HEK293T (cell line): ENCODE data around the gene BCL2.

Source experiments
- CTCF ChIA-PET: fragments of 350-600 bp; formaldehyde crosslinking; extraction: SDS; loops from one replicate; lab custom pipeline; 2021; ENCODE audit warnings: antibody characterized with exemption, inconsistent platforms; lab: Yijun Ruan, JAX
- POLR2A ChIA-PET: fragments of 350-600 bp; formaldehyde crosslinking; extraction: SDS; loops from one replicate; lab custom pipeline; 2020; ENCODE audit warnings: antibody characterized with exemption, inconsistent platforms; lab: Yijun Ruan, JAX
- DNase-seq: peaks from one replicate; pipeline ENCODE4 v3.0.0; 2012; ENCODE audit warnings: mixed read lengths; ENCODE audit errors: extremely low spot score
- ARNT ChIP-seq: fragments of 450-650 bp; IDR thresholded peaks from 2 replicates; pipeline ENCODE4 v1.6.1; 2017; ENCODE audit warnings: mild to moderate bottlenecking
- BHLHE40 ChIP-seq: fragments of 450-650 bp; IDR thresholded peaks from 2 replicates; pipeline ENCODE4 v1.6.1; 2016; ENCODE audit warnings: mild to moderate bottlenecking, moderate library complexity, borderline replicate concordance
- CTBP1 ChIP-seq: fragments of 450-650 bp; IDR thresholded peaks from 2 replicates; pipeline ENCODE4 v1.6.1; 2016; ENCODE audit warnings: borderline replicate concordance
- ELF4 ChIP-seq: fragments of 450-650 bp; IDR thresholded peaks from 2 replicates; pipeline ENCODE4 v1.6.1; 2017; ENCODE audit warnings: antibody characterized with exemption
- FOXA1 ChIP-seq: fragments of 450-650 bp; IDR thresholded peaks from 2 replicates; pipeline ENCODE4 v1.6.1; 2016; ENCODE audit warnings: mild to moderate bottlenecking
- FOXK2 ChIP-seq: fragments of 450-650 bp; IDR thresholded peaks from 2 replicates; pipeline ENCODE4 v1.6.1; 2016; ENCODE audit warnings: mild to moderate bottlenecking
- FOXM1 ChIP-seq: fragments of 450-650 bp; IDR thresholded peaks from 2 replicates; pipeline ENCODE4 v1.6.1; 2017; ENCODE audit warnings: mild to moderate bottlenecking, borderline replicate concordance
- HDGF ChIP-seq: fragments of 450-650 bp; IDR thresholded peaks from 2 replicates; pipeline ENCODE4 v1.6.1; 2017; ENCODE audit warnings: antibody characterized with exemption, borderline replicate concordance
- L3MBTL2 ChIP-seq: fragments of 450-650 bp; conservative IDR thresholded peaks from 2 replicates; pipeline ENCODE4 v1.6.1; 2016; ENCODE audit warnings: mild to moderate bottlenecking
- LEF1 ChIP-seq: fragments of 450-650 bp; IDR thresholded peaks from 2 replicates; pipeline ENCODE4 v1.6.1; 2017; ENCODE audit warnings: mild to moderate bottlenecking, borderline replicate concordance
- NFRKB ChIP-seq: fragments of 450-650 bp; IDR thresholded peaks from 2 replicates; pipeline ENCODE4 v1.6.1; 2016; ENCODE audit warnings: mild to moderate bottlenecking, moderate library complexity
- SP1 ChIP-seq: fragments of 450-650 bp; IDR thresholded peaks from 2 replicates; pipeline ENCODE4 v1.6.1; 2017
- SUZ12 ChIP-seq: fragments of 450-650 bp; IDR thresholded peaks from 2 replicates; pipeline ENCODE4 v1.6.1; 2016; ENCODE audit warnings: mild to moderate bottlenecking
- TARDBP ChIP-seq: fragments of 450-650 bp; IDR thresholded peaks from 2 replicates; pipeline ENCODE4 v1.6.1; 2016
- ZNF384 ChIP-seq: fragments of 450-650 bp; IDR thresholded peaks from 2 replicates; pipeline ENCODE4 v1.6.1; 2016
- TF ChIP-seq, protein P1 (sequence below): fragments of 450-650 bp; IDR thresholded peaks from 2 replicates; pipeline ENCODE4 v1.6.1; 2016

BCL2 gene

DNA sequence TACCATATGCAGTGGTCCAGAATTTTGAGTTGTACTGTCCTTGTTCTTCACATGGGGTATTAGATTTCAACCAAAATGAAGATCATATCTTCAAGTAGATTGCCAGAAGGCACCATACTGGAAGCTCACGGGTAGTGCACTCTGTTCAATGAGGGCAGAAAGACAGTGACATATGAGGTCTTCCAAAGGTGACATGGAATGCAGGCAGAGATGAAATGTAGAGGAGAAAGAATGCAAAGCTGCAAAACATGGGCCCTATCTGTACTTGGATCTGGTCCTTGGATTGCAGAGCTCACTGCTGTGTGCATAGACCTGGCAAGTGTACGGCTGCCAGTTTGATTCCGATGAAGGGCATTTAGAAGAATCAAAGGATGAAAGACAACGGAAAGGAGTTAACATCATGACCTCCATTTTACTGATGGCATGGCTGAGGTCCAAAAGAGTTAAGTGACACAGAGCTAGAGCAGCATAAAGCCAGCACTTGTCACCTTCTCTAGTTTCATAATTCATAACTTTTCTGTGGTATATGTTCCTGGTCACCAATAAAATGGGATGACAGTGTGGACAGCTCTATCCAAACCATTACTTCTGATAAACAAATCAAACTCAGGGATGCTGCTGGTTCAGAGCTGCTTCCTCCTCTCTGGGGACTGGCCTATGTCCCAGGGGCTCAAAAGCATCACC, 64.7 kb downstream of the BCL2 start:
- DNase-seq: no peak
- ChIA-PET CTCF (no interaction called here), POLR2A (no interaction called here)
- TF ChIP-seq LEF1 (no peak), FOXM1 (no peak), FOXK2 (no peak), NFRKB (no peak), SP1 (no peak), TARDBP (no peak), FOXA1 (no peak), SUZ12 (no peak), ARNT (no peak)
- TF ChIP-seq, protein P1, sequence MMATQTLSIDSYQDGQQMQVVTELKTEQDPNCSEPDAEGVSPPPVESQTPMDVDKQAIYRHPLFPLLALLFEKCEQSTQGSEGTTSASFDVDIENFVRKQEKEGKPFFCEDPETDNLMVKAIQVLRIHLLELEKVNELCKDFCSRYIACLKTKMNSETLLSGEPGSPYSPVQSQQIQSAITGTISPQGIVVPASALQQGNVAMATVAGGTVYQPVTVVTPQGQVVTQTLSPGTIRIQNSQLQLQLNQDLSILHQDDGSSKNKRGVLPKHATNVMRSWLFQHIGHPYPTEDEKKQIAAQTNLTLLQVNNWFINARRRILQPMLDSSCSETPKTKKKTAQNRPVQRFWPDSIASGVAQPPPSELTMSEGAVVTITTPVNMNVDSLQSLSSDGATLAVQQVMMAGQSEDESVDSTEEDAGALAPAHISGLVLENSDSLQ: no peak

GRCh38 chr18:63253428-63254372, 65.9 kb downstream of the BCL2 start:
- POLR2A ChIA-PET: no interaction called here
- TF ChIP-seq L3MBTL2 (no peak), ARNT (no peak), FOXK2 (no peak), SP1 (no peak), FOXA1 (no peak)
- CTCF ChIA-PET: no interaction called here
- DNase-seq: no peak

- ChIA-PET POLR2A (no interaction called here), CTCF (no interaction called here)
- DNase-seq: no peak
- TF ChIP-seq HDGF: no peak
- no peak for TF ChIP-seq FOXA1
- TF ChIP-seq ZNF384: no peak
- TF ChIP-seq LEF1: no peak
- TF ChIP-seq CTBP1: no peak
- no peak for TF ChIP-seq ARNT
- no peak for TF ChIP-seq L3MBTL2
- TF ChIP-seq FOXK2: no peak
These were observed 66.6 kb downstream of the BCL2 start for GRCh38 chr18:63253014-63253413.

GRCh38 chr18:63249771-63250170, 69.8 kb downstream of the BCL2 start:
- TF ChIP-seq FOXK2 (no peak), LEF1 (no peak), SUZ12 (no peak), FOXA1 (no peak), HDGF (no peak), L3MBTL2 (no peak), ARNT (no peak), CTBP1 (no peak), SP1 (no peak), BHLHE40 (no peak), FOXM1 (no peak)
- TF ChIP-seq, protein P1: no peak
- DNase-seq: no peak
- ChIA-PET POLR2A (no interaction called here), CTCF (no interaction called here)

- TF ChIP-seq LEF1 (no peak), FOXK2 (no peak), ELF4 (no peak), FOXA1 (no peak), SUZ12 (no peak), ZNF384 (no peak), L3MBTL2 (no peak), BHLHE40 (no peak), NFRKB (no peak), ARNT (no peak), SP1 (no peak), HDGF (no peak), TARDBP (no peak), CTBP1 (no peak), FOXM1 (no peak)
- TF ChIP-seq, protein P1: no peak
- ChIA-PET POLR2A (no interaction called here), CTCF (no interaction called here)
- no peak for DNase-seq
These were observed 71.6 kb downstream of the BCL2 start for GRCh38 chr18:63247926-63248325.

DNA sequence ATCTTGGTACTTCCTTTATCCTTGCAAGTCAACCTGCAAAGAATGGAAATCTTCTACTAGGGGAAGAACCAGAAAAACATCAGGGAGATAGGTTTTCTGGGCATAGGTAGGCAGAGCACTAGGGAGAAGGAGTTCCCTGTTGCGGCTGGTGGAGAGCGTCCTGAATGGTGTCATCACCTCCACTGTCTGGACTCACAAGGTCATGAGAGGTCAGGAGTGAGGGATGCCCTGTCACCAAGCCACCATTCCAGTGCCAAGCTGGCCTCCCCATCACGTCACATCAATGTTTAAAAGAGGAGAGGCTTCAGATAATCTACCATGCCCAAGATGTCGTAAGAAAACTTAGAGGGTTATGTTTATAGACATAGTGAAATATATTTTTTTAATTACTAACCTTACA, 72.1 kb downstream of the BCL2 start:
- TF ChIP-seq ELF4 (no peak), CTBP1 (no peak), HDGF (no peak), ARNT (no peak), LEF1 (no peak), SP1 (no peak), TARDBP (no peak), BHLHE40 (no peak), ZNF384 (no peak), SUZ12 (no peak), NFRKB (no peak), L3MBTL2 (no peak), FOXA1 (no peak), FOXM1 (no peak), FOXK2 (no peak)
- TF ChIP-seq, protein P1: no peak
- POLR2A ChIA-PET: no interaction called here
- CTCF ChIA-PET: no interaction called here
- no peak for DNase-seq
